GM18517 (cell line): ENCODE measurements around the gene CYGB.

ENCODE experiments used
- ATAC-seq: cut with Tn5 transposase; IDR thresholded peaks from one replicate; pipeline ENCODE4 v1.9.1; 2021; ENCODE audit warnings: mild to moderate bottlenecking, moderate library complexity; ENCODE audit not compliant: unreplicated experiment

CYGB gene

DNA sequence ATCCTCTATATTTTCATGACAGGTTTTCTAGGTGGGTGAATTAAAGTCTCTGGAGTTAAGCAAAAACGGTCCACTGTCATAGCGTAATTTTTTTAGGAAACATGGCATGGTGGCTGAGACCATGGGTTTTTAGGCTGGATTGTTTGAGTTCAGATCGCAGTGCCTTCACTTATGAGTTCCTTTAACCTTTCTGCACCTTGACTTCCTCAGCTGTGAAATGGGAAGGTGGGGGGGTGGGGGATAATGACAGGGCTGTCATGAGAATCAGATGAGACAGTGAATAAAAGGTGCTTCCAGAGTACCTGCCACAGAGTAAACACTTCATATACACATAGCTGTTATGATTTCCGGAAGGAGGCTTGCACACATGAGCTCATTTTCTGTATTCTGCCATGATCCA is 14.2 kb upstream of the CYGB start:
- no peak for ATAC-seq

DNA sequence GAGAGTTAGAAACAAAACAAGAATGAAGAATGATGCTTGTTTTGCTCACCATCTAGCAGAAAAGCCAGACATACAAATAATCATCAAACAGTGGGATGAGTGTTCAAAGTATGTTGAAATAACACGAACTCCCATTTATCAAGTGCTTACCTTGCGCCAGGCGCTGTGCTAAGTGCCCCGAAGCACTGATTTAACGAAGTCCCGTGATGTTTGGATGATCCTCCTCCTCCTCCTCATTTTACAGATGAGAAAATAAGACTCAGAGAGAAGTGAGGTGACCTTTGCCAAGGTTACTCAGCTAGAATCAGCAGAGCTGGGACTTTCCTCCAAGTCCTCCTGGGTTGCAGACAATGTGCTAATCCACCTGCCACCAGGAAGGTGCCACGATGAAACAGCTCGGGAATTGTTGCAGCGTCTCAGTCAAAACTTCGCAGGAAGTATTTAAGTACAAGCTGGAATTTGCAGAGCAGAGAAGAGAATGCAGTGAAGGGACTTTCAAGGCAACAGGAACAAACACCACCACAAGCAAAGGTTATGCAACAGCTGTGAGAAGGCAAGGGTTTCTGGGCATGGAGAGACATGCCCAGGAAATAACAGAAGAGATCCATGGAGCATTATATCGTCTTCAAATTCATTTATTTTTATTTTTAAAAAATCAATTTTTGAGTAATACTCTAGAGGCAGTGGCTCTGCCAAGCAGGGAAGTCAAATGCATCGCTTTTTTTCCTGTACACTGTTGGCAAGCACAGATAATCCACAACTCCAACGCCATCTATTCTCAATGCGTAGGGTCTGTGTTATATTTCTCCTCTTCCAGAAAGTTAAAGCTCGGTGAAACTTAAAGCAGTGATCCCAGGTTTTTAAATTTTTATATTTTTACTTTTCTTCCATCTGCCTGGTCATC is 13.5 kb upstream of the CYGB start:
- no peak for ATAC-seq

DNA sequence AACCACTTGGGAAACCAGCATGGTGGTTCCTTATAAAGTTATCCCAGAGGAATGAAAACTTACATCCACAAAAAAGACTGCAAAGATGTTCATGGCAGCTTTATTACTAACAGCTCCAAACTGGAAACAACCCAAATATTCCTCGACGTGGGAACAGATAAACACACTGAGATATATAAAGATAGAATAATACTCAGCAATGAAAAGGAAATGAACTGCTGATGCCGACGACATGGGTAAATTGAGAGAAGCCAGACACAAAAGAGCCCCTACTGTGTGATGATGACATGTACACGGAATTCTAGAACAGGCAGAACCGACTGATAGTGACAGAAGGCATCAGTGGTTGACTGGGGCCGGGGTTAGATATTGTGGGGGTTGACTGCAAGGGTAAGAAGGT is 12.0 kb upstream of the CYGB start:
- no peak for ATAC-seq

GRCh38 chr17:76549215-76549518 is 11.7 kb upstream of the CYGB start:
- no peak for ATAC-seq

- ATAC-seq = no peak
Observed at GRCh38 chr17:76548378-76549214, 11.1 kb upstream of the CYGB start.

GRCh38 chr17:76547642-76548202 is 10.2 kb upstream of the CYGB start:
- no peak for ATAC-seq

DNA sequence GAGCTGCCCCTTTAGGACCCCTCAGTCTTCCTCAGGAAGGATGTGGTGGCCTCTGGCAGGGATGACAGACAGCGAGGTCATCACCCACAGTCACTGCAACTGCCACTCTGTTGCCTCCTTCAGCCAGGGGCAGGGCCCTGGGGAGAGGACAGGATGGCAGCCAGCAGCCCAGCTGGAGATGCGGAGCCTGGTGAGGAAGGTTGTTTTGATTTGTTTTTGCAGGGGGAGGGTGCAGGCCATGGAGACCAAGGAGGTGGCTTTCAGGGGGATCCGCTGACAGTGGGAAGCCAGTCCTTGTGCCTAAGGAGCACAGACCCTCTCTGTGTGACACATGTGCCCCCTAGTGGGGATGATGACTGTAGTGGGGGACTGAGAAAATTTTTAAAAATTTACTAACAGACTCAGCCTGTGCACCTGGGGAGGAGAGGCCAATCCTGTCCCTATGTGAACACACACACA is 9.7 kb upstream of the CYGB start:
- ATAC-seq = no peak

DNA sequence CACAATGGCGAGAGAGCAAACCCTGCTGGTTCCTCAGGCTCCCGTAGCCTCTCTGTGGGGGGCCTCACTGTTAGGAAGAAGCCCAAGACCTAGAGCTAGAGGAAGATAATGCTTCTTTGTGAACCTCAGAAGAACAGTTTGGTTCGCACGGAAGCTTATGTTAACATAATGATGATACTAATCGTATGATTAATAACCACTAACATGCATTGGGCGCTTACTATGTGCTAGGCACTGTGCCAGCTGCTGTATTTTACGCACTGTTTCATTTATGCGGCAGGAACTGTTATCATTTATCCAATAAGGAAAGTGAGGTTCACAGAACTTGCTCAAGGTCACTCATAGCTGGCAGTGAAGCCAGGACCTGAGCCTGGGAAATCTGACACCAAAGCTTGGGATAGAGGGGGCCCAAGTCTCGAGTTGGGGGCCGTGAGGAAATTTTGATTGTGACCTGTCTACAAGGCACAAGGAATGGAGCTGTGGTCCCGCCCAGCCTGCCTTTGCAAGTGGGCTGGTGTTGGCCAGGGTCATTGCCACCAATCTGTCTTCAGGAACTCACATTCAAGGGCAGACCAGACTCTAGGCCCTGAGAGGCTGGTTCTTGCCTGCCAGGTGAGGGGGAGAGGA is 9.2 kb upstream of the CYGB start:
- ATAC-seq = no peak

GRCh38 chr17:76545918-76546555 is 8.5 kb upstream of the CYGB start:
- ATAC-seq = no peak

- no peak for ATAC-seq
Observed at GRCh38 chr17:76544546-76545365, 7.2 kb upstream of the CYGB start.

DNA sequence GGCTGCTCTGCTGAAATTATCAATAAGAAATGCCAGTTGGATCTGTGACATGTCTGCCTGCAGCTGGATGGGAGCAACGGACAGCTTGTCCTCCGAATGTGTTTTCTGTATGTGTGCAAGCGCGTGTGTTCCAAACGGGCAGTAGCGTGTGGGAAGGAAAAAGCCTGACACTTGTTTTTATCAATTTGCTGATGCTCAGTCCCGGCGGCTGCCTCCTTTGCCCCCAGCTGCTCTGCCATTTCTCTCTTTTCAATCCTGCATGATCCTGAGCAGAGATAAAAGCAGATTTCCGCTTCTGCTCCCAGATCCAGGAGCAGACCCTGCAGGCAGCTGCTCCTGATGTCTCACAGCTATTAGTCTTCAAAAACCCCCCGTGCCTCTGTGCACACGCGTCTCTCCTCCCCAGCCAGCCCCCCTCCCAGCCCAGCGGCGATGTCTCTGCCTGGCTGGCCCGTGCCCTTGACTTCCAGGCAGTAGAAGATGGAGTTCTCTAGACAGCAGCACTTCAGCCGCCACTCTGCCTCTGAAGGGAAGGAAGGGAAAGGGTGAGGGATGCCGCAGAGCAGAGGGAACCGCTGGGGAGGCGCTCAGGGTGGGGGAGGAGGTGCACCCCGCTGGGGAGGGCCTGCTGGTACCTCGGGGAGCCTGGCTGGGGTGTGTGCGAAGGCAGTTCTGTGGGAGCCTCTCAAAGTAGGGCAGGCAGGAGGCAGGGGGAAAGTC is 6.5 kb upstream of the CYGB start:
- no peak for ATAC-seq

DNA sequence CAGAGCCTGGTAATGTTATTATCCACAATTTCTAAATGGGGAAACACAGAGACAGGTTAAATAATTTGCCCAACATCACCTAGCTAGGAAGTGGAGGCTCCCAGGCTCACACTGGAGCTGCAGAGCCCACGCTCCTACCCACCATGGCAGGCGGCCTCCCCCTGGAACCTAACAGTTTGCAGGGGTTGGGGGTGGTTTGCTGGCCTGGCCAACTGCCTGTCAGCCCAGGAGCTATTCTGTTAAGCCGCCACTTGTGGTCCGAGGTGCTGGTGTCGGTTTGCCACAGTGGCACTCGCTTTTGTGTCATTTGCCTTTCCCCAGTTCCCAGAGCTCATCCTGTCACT is 5.9 kb upstream of the CYGB start:
- no peak for ATAC-seq

GRCh38 chr17:76542984-76543383 is 5.5 kb upstream of the CYGB start:
- ATAC-seq = no peak

- no peak for ATAC-seq
Observed at GRCh38 chr17:76542566-76542971, 5.1 kb upstream of the CYGB start.

- no peak for ATAC-seq
Observed at GRCh38 chr17:76541739-76542454, 4.4 kb upstream of the CYGB start.

GRCh38 chr17:76540381-76541300 is 3.1 kb upstream of the CYGB start:
- ATAC-seq = no peak

- no peak for ATAC-seq
Observed at GRCh38 chr17:76539631-76540271, 2.2 kb upstream of the CYGB start, which contains the start of gene PRCD. TSS of gene PRCD (plus strand) at chr17:76540044. CDS start at chr17:76540142, 98 bp downstream.
